Glomerular endothelial cell (primary cell): ENCODE measurements around the gene DEPDC1. TPM values are rescaled to one million over a fixed set of nuclear protein-coding genes. Genes with fewer than 3 reads are reported as not detected.

ENCODE experiments used
- total RNA-seq: library from RNA; depleted of rRNA; stranded (reverse); fragments of >200 nt; gene quantifications from 2 replicates; pipeline ENCODE4 v1.2.3, GENCODE V29; 2015

DEPDC1 gene
- total RNA-seq, 1 donor from 2014 or later: 6.0 TPM

Other genes starting within 250 kb of the DEPDC1 start
- gene RPE65, start 47.1 kb downstream of the DEPDC1 start, total RNA-seq: not detected in 2 replicates